ENCODE measurements around the gene RAB6B.

DNA sequence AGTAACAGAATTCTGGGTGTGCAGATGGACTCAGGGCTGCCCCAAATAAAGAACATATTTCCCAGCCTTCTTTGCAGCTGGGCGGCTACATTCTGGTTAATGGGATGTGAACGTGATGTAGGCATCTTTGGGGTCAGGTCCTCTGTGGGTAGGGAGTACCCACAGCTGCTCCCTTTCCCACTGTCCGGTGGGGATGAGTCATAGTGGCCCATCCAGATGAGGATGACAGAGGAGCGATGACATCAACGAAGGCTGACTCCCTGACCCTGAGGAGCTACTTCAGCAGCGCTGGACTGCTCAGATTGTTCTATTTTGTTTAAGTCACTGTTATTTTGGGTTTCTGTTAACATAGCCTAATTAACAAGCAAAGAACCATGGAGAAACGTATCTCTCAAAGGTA, 52.0 kb downstream of the RAB6B start:
- TF ChIP-seq, protein P1, sequence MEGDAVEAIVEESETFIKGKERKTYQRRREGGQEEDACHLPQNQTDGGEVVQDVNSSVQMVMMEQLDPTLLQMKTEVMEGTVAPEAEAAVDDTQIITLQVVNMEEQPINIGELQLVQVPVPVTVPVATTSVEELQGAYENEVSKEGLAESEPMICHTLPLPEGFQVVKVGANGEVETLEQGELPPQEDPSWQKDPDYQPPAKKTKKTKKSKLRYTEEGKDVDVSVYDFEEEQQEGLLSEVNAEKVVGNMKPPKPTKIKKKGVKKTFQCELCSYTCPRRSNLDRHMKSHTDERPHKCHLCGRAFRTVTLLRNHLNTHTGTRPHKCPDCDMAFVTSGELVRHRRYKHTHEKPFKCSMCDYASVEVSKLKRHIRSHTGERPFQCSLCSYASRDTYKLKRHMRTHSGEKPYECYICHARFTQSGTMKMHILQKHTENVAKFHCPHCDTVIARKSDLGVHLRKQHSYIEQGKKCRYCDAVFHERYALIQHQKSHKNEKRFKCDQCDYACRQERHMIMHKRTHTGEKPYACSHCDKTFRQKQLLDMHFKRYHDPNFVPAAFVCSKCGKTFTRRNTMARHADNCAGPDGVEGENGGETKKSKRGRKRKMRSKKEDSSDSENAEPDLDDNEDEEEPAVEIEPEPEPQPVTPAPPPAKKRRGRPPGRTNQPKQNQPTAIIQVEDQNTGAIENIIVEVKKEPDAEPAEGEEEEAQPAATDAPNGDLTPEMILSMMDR (IDR thresholded peaks at IDR 0.05; ENCODE audit: low read depth, low read length) = no peak
- no peak for TF ChIP-seq EZH2phosphoT487 (IDR thresholded peaks at IDR 0.05; ENCODE audit: low read depth)

All from OCI-LY3 (cell line).